Neuronal stem cell (in vitro differentiated cells): ENCODE data around the gene EVX1.

Source experiments
- DNase-seq: peaks from one replicate; pipeline ENCODE4 v3.0.0-alpha.2; 2013; ENCODE audit warnings: low spot score
- H2AFZ ChIP-seq: one replicate; pipeline ENCODE4 v1.6.1; 2013; ENCODE audit warnings: mild to moderate bottlenecking, low read length, inconsistent platforms
- H2AK5ac ChIP-seq: 2 replicates; pipeline ENCODE4 v1.6.1; 2013; ENCODE audit warnings: low read depth, mild to moderate bottlenecking, inconsistent platforms, low read length, moderate library complexity, mixed read lengths
- H2BK120ac ChIP-seq: 2 replicates; pipeline ENCODE4 v1.6.1; 2013; ENCODE audit warnings: low read depth, mild to moderate bottlenecking, inconsistent platforms, low read length, moderate library complexity, mixed read lengths
- H2BK12ac ChIP-seq: one replicate; pipeline ENCODE4 v1.6.1; 2013; ENCODE audit warnings: low read length, inconsistent platforms
- H2BK15ac ChIP-seq: 2 replicates; pipeline ENCODE4 v1.6.1; 2013; ENCODE audit warnings: mild to moderate bottlenecking, low read length, inconsistent platforms, mixed read lengths
- H2BK5ac ChIP-seq: one replicate; pipeline ENCODE4 v1.6.1; 2013; ENCODE audit warnings: inconsistent platforms, mild to moderate bottlenecking, low read length, moderate library complexity
- H3K14ac ChIP-seq: one replicate; pipeline ENCODE4 v1.6.1; 2013; ENCODE audit warnings: low read length, inconsistent platforms
- H3K18ac ChIP-seq: 2 replicates; pipeline ENCODE4 v1.6.1; 2013; ENCODE audit warnings: low read length, inconsistent platforms
- H3K23ac ChIP-seq: 2 replicates; pipeline ENCODE4 v1.6.1; 2013; ENCODE audit warnings: low read depth, mild to moderate bottlenecking, mixed read lengths, low read length, inconsistent platforms; ENCODE audit not compliant: poor library complexity
- H3K27ac ChIP-seq: replicated peaks from 3 replicates; pipeline ENCODE4 v1.5.1; 2013; ENCODE audit warnings: low read length, inconsistent platforms
- H3K27me3 ChIP-seq, 3 experiments: 2 replicates each; pipeline ENCODE4 v1.6.1; 2013; ENCODE audit warnings: low read length in 3 of 3, mild to moderate bottlenecking in 2 of 3, inconsistent platforms in 1 of 3, low read depth in 1 of 3, mixed read lengths in 1 of 3, moderate library complexity in 1 of 3; ENCODE audit not compliant: control insufficient read depth in 3 of 3, insufficient read depth in 3 of 3
- H3K36me3 ChIP-seq, 2 donors: replicated peaks in 1 of 2; 2 replicates each; pipeline ENCODE4 v1.6.1; 2013; ENCODE audit warnings: low read length in 2 of 2; ENCODE audit not compliant: control insufficient read depth in 2 of 2, insufficient read depth in 2 of 2
- H3K4ac ChIP-seq: 2 replicates; pipeline ENCODE4 v1.6.1; 2013; ENCODE audit warnings: inconsistent platforms, mild to moderate bottlenecking, low read length, moderate library complexity
- H3K4me1 ChIP-seq, 2 donors: 1 replicate in 1 of 2; 2 replicates in 1 of 2; pipeline ENCODE4 v1.6.1; 2013; ENCODE audit warnings: low read length in 2 of 2, low read depth in 1 of 2; ENCODE audit not compliant: control insufficient read depth in 2 of 2, insufficient read depth in 1 of 2
- H3K4me2 ChIP-seq: one replicate; pipeline ENCODE4 v1.6.1; 2013; ENCODE audit warnings: mild to moderate bottlenecking, low read length, inconsistent platforms; ENCODE audit not compliant: insufficient read depth, poor library complexity, severe bottlenecking
- H3K4me3 ChIP-seq, 2 donors: 2 replicates each; pipeline ENCODE4 v1.5.1; 2013; ENCODE audit warnings: low read length in 2 of 2, mild to moderate bottlenecking in 2 of 2, inconsistent platforms in 1 of 2, moderate library complexity in 1 of 2
- H3K79me1 ChIP-seq: one replicate; pipeline ENCODE4 v1.6.1; 2013; ENCODE audit warnings: low read depth, mild to moderate bottlenecking, inconsistent platforms, low read length, moderate library complexity
- H3K9ac ChIP-seq: one replicate; pipeline ENCODE4 v1.6.1; 2013; ENCODE audit warnings: mild to moderate bottlenecking, low read depth, low read length, inconsistent platforms; ENCODE audit not compliant: poor library complexity
- H3K9me3 ChIP-seq, 2 donors: replicated peaks in 1 of 2; 2 replicates each; pipeline versions ENCODE3 to v1.6.1; 2013; ENCODE audit warnings: low read length in 2 of 2, mild to moderate bottlenecking in 2 of 2, inconsistent platforms in 1 of 2, low read depth in 1 of 2, mixed read lengths in 1 of 2, moderate library complexity in 1 of 2; ENCODE audit not compliant: control insufficient read depth in 2 of 2, insufficient read depth in 1 of 2
- H4K8ac ChIP-seq: one replicate; pipeline ENCODE4 v1.6.1; 2013; ENCODE audit warnings: low read depth, mild to moderate bottlenecking, inconsistent platforms, low read length, moderate library complexity
- H4K91ac ChIP-seq: one replicate; pipeline ENCODE4 v1.6.1; 2013; ENCODE audit warnings: low read length, low read depth, mild to moderate bottlenecking, inconsistent platforms; ENCODE audit not compliant: poor library complexity
- WGBS, 2 donors: extraction: QIAGEN DNeasy Blood & Tissue Kit; methylation state at CpG; one replicate each; pipeline ENCODE4 v1.1.7; 2013; ENCODE audit warnings: missing lambda C conversion rate in 2 of 2, mixed read lengths in 1 of 2; ENCODE audit not compliant: insufficient read length in 2 of 2, insufficient replicate concordance in 1 of 2; ENCODE audit errors: extremely low coverage in 2 of 2; 5-methylcytosine and 5-hydroxymethylcytosine counted together

Gene EVX1

DNA sequence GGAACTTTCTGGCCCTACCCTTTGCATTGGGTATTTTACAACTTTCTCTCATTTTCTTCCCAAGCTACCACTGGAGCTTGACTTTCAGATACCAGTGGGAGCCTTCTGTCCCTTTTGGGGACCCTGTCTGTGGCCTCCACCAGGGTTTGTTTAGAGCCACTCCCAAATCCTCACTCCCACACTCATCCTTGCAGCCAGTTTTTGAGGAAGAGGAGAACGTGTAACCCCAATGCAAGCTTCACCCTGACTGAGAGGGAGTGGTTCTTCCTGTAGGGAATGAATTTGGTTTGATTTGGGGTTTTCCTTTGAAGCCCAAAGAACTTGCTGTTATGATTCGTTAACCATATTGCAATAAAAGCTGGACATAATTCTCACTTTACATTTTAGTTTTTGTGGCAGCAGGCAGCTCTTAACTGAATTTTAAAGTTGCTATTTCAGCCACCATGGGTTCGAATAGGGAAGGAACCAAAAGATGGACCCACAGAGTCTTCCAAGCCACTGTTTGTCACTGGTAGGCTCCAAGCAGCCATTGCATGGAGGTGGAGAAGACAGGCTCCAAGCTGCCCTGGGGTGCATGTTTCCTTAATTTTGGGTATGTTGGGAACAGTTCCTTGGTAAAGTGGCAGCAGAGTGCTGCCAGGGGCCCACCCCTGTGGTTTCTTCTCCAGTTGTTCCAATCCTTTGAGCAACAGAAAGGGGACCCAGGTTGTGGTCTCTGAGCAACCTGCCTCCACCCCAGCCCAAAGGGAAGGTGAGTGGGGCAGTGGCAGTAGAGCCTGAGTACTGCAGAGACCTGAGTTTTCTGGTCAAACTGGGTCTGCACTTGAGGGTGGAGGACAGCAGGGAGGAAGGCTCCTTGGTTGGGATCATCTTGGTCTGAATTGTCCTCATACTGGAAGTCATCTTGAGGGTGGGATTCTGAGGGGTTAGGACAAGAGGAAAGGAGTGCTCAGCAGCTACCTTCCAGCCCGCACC lies 5.1 kb downstream of the EVX1 start:
- no peak for DNase-seq
- no peak overlapping the region for H3K23ac ChIP-seq
- H3K4me2 ChIP-seq, result no peak overlapping the region
- H3K4me1 ChIP-seq, result peaks cover 0 to 5% of the 10 kb centered on the region in 2 donors
- no peak overlapping the region for H2AFZ ChIP-seq
- no peak overlapping the region for H3K9ac ChIP-seq
- no peak overlapping the region for H3K4ac ChIP-seq
- peaks cover 71 to 100% (median 100%) of the 10 kb centered on the region in 3 experiments for H3K27me3 ChIP-seq
- WGBS, 2 donors, result no CpG with 5 or more reads among the region's 4 CpGs
- no peak overlapping the region for H2BK15ac ChIP-seq
- H3K4me3 ChIP-seq, result no peak overlapping the region
- H3K27ac ChIP-seq, result no peak overlapping the region
- no peak overlapping the region for H3K14ac ChIP-seq
- H3K9me3 ChIP-seq, result peaks cover 3 to 5% of the 10 kb centered on the region in 2 donors
- no peak overlapping the region for H3K18ac ChIP-seq
- no peak overlapping the region for H2BK12ac ChIP-seq
- H2BK120ac ChIP-seq, result no peak overlapping the region
- H4K91ac ChIP-seq, result no peak overlapping the region
- no peaks in the 10 kb centered on the region for H3K36me3 ChIP-seq
- no peak overlapping the region for H4K8ac ChIP-seq
- H2BK5ac ChIP-seq, result no peak overlapping the region
- H2AK5ac ChIP-seq, result no peak overlapping the region
- H3K79me1 ChIP-seq, result no peaks in the 10 kb centered on the region

- peaks cover 0 to 3% of the 10 kb centered on the region in 2 donors for H3K4me1 ChIP-seq
- H3K27ac ChIP-seq, result no peak overlapping the region
- no peak overlapping the region for H4K8ac ChIP-seq
- H3K23ac ChIP-seq, result no peak overlapping the region
- WGBS, 2 donors, result no CpG with 5 or more reads among the region's 3 CpGs
- no peak overlapping the region for H3K9ac ChIP-seq
- H3K9me3 ChIP-seq, result peaks cover 5% of the 10 kb centered on the region in 2 donors
- no peak overlapping the region for H2BK5ac ChIP-seq
- no peak overlapping the region for H2AK5ac ChIP-seq
- no peaks in the 10 kb centered on the region for H3K36me3 ChIP-seq
- H3K4me2 ChIP-seq, result no peak overlapping the region
- no peak overlapping the region for H4K91ac ChIP-seq
- H2BK120ac ChIP-seq, result no peak overlapping the region
- H3K4me3 ChIP-seq, result no peak overlapping the region
- H3K18ac ChIP-seq, result no peak overlapping the region
- peaks cover 71 to 100% (median 100%) of the 10 kb centered on the region in 3 experiments for H3K27me3 ChIP-seq
- H3K14ac ChIP-seq, result no peak overlapping the region
- no peaks in the 10 kb centered on the region for H3K79me1 ChIP-seq
- H2AFZ ChIP-seq, result no peak overlapping the region
- no peak overlapping the region for H2BK12ac ChIP-seq
- no peak overlapping the region for H3K4ac ChIP-seq
- H2BK15ac ChIP-seq, result no peak overlapping the region
- DNase-seq, result no peak
Observed at GRCh38 chr7:27248427-27248806, 5.8 kb downstream of the EVX1 start.

DNA sequence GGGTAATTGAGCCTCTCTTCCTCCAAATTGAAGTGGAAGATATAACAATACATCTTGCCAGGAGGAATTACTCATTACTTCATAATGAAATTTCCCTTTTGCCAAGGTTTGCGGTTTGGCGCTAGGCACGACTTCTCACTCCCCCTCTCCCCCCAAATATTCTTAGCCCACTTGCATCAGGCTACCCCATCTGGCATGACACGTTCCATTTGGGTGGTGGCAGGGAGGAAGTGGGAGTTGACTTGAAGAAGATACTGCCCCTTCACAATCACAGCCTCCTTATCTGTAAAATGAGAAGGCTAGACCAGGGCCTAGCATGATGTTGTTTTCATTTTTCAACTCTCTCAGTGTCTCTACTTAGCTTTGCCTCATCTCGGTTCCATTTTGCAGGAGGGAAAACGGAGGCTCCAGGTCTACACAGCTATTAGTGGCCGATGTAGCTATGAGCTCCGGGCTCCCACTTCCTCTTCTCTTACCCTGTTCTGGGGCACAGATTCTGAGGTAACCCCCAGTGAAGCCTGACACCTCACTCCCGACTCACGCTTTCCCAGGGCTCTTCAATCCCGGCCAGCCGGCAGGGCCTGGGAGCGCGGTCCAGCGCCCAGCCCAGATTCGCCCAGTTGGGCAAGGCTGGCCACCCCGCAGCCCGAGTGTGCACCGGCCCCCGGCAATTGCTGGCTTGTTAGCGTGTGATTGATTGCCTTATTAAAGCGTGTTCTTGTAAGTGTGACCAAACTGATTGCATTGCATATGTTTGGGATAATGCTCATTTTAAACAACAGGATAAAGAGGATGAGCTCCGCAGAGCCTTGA lies 6.5 kb downstream of the EVX1 start:
- Histone ChIP-seq H3K27ac (no peak overlapping the region), H3K23ac (no peak overlapping the region), H3K36me3 (no peaks in the 10 kb centered on the region), H2BK120ac (no peak overlapping the region), H3K79me1 (no peaks in the 10 kb centered on the region), H3K27me3 (peaks cover 67 to 100% (median 99%) of the 10 kb centered on the region in 3 experiments), H2BK15ac (no peak overlapping the region), H2BK5ac (no peak overlapping the region), H3K4ac (no peak overlapping the region), H2AK5ac (no peak overlapping the region), H4K91ac (no peak overlapping the region), H3K9me3 (peaks cover 5% of the 10 kb centered on the region in 2 donors), H3K14ac (no peak overlapping the region), H3K9ac (no peak overlapping the region), H3K4me2 (no peak overlapping the region), H4K8ac (no peak overlapping the region), H2BK12ac (no peak overlapping the region), H3K18ac (no peak overlapping the region), H3K4me3 (no peak overlapping the region), H2AFZ (no peak overlapping the region), H3K4me1 (peaks cover 0 to 3% of the 10 kb centered on the region in 2 donors)
- DNase-seq, result no peak
- no CpG with 5 or more reads among the region's 23 CpGs for WGBS, 2 donors
